Measurements from ENCODE around the gene STARD3NL.
"Not testable (repeated sequence)": the region's sequence is repeated elsewhere in the genome, so short reads cannot be mapped to it uniquely, and the experiment has no call there.

DNA sequence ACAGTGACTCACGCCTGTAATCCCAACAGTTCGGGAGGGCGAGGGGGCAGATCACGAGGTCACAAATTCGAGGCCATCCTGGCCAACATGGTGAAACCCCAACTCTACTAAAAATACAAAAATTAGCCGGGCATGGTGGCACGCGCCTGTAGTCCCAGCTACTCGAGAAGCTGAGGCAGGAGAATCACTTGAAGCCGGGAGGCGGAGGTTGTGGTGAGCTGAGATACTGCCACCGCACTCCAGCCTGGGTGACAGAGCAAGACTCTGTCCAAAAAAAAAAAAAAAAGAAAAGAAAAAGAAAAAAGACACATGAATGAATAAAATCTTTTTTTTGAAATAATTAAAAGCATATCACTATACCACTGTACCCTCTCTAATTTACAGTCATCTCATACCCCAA lies 83.6 kb downstream of the STARD3NL start:
- TF ChIP-seq POLR2A (IDR thresholded peaks at IDR 0.05), result not testable (repeated sequence)
- TF ChIP-seq, protein P1, sequence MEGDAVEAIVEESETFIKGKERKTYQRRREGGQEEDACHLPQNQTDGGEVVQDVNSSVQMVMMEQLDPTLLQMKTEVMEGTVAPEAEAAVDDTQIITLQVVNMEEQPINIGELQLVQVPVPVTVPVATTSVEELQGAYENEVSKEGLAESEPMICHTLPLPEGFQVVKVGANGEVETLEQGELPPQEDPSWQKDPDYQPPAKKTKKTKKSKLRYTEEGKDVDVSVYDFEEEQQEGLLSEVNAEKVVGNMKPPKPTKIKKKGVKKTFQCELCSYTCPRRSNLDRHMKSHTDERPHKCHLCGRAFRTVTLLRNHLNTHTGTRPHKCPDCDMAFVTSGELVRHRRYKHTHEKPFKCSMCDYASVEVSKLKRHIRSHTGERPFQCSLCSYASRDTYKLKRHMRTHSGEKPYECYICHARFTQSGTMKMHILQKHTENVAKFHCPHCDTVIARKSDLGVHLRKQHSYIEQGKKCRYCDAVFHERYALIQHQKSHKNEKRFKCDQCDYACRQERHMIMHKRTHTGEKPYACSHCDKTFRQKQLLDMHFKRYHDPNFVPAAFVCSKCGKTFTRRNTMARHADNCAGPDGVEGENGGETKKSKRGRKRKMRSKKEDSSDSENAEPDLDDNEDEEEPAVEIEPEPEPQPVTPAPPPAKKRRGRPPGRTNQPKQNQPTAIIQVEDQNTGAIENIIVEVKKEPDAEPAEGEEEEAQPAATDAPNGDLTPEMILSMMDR (IDR thresholded peaks at IDR 0.05), result not testable (repeated sequence)
